NCI-H524 (cell line): Measurements from ENCODE around the gene CA5A.
A peak's percentile ranks its signal among the peaks of the same experiment; 100 is the strongest.
"Not testable (repeated sequence)": the region's sequence is repeated elsewhere in the genome, so short reads cannot be mapped to it uniquely, and the experiment has no call there.

Experiments used
- DNase-seq, 2 experiments: peaks; one replicate each; lab custom pipeline; 2025; lab: John Stamatoyannopoulos, UW

Gene CA5A

GRCh38 chr16:87865902-87866555 lies 70.3 kb downstream of the CA5A start:
- not testable (repeated sequence) for DNase-seq

GRCh38 chr16:87864331-87864989 lies 71.9 kb downstream of the CA5A start:
- no peak for DNase-seq

GRCh38 chr16:87863327-87863635 lies 73.0 kb downstream of the CA5A start:
- peak in 1 of 2 experiments; percentile 22 for DNase-seq

- DNase-seq = peak in 1 of 2 experiments; percentile 23
Observed at GRCh38 chr16:87862597-87863326, 73.6 kb downstream of the CA5A start.

GRCh38 chr16:87861300-87862099 lies 74.8 kb downstream of the CA5A start:
- DNase-seq = peak in 1 of 2 experiments; percentile 26

GRCh38 chr16:87860553-87861299 lies 75.6 kb downstream of the CA5A start:
- peak; percentile 89 to 95 for DNase-seq

- peak; percentile 50 to 78 for DNase-seq
Observed at GRCh38 chr16:87858151-87858993, 78.0 kb downstream of the CA5A start.

GRCh38 chr16:87856791-87857228 lies 79.5 kb downstream of the CA5A start:
- DNase-seq = no peak

- DNase-seq = peak in 1 of 2 experiments; percentile 46
Observed at GRCh38 chr16:87855852-87856715, 80.2 kb downstream of the CA5A start.

- no peak for DNase-seq
Observed at GRCh38 chr16:87854907-87855683, 81.2 kb downstream of the CA5A start.

- DNase-seq = peak in 1 of 2 experiments; percentile 61
Observed at GRCh38 chr16:87854053-87854906, 82.0 kb downstream of the CA5A start.

- peak in 1 of 2 experiments; percentile 84 for DNase-seq
Observed at GRCh38 chr16:87853411-87854052, 82.8 kb downstream of the CA5A start.

GRCh38 chr16:87851601-87852000 lies 84.7 kb downstream of the CA5A start:
- no peak for DNase-seq

- DNase-seq = no peak
Observed at GRCh38 chr16:87851141-87851587, 85.2 kb downstream of the CA5A start.

GRCh38 chr16:87850009-87851006 lies 86.0 kb downstream of the CA5A start:
- peak in 1 of 2 experiments; percentile 69 for DNase-seq
